Gastrocnemius medialis (tissue), 4 donors: ENCODE measurements around the gene ITPK1. TPM values are rescaled to one million over a fixed set of nuclear protein-coding genes. Genes with fewer than 3 reads are reported as not detected.

Experiments used
- ATAC-seq, 2 donors: fragments of 150-250 bp; one replicate each; pipeline ENCODE4 v1.9.1; 2016
- DNase-seq, 2 donors: peaks; one replicate each; pipeline ENCODE4 v3.0.0-alpha.2; 2019
- H3K27ac ChIP-seq, 4 donors: fragments of 200-600 bp; sonication (generic); 1 replicate in 1 of 4; 2 replicates in 3 of 4; pipeline ENCODE4 v1.5.1; 2016 to 2018; ENCODE audit warnings: mild to moderate bottlenecking in 2 of 4, moderate library complexity in 1 of 4
- H3K27me3 ChIP-seq, 3 donors: fragments of 200-600 bp; sonication (generic) in 2 of 3; 1 replicate in 1 of 3; 2 replicates in 2 of 3; pipeline versions ENCODE4 v1.5.1 to v1.6.0; 2016 to 2019; ENCODE audit warnings: mild to moderate bottlenecking in 1 of 3, moderate library complexity in 1 of 3
- H3K36me3 ChIP-seq, 2 donors: fragments of 200-600 bp; sonication (generic) in 1 of 2; one replicate each; pipeline ENCODE4 v1.5.1; 2017 to 2018
- H3K4me1 ChIP-seq, 2 donors: fragments of 200-600 bp; sonication (generic) in 1 of 2; one replicate each; pipeline ENCODE4 v1.5.1; 2016 to 2017; ENCODE audit warnings: mild to moderate bottlenecking in 2 of 2
- H3K4me3 ChIP-seq, 4 donors: fragments of 200-600 bp; sonication (generic) in 3 of 4; 1 replicate in 1 of 4; 2 replicates in 3 of 4; pipeline ENCODE4 v1.5.1; 2016 to 2019; ENCODE audit warnings: mild to moderate bottlenecking in 2 of 4
- H3K9me3 ChIP-seq, 3 donors: fragments of 200-600 bp; sonication (generic) in 2 of 3; 1 replicate in 1 of 3; 2 replicates in 2 of 3; pipeline ENCODE4 v1.5.1; 2016 to 2019
- POLR2A ChIP-seq, 2 donors: fragments of 450-650 bp; IDR thresholded peaks; one replicate each; pipeline ENCODE4 v1.6.1; 2017; ENCODE audit warnings: antibody characterized with exemption in 2 of 2, mild to moderate bottlenecking in 2 of 2, moderate library complexity in 2 of 2
- in situ Hi-C, 4 donors: fragments of 200-750 bp; cut with MboI; loops; one replicate each; pipeline versions ENCODE4 v1.15.0 to v1.8.0; 2017; ENCODE audit warnings: low sequenced_read_pairs in 4 of 4
- intact Hi-C: fragments of 100-400 bp; cut with DNase I; formaldehyde crosslinking; loops from one replicate; pipeline ENCODE4 v1.15.1; 2023; ENCODE audit warnings: low total_unique reads
- total RNA-seq, 4 donors: library from RNA; depleted of rRNA; stranded (reverse); fragments of >200 nt; gene quantifications; one replicate each; pipeline versions ENCODE4 v1.1.0 to v1.2.3, GENCODE V29; 2016
- TF ChIP-seq, protein P1 (sequence below), 5 experiments: fragments of 450-650 bp in 3 of 5; fragments of 200-600 bp in 2 of 5; sonication (generic) in 2 of 5; IDR thresholded peaks in 4 of 5; conservative IDR thresholded peaks in 1 of 5; 1 replicate in 4 of 5; 2 replicates in 1 of 5; pipeline ENCODE4 v1.5.1; 2016 to 2019; ENCODE audit warnings: antibody characterized with exemption in 5 of 5, mild to moderate bottlenecking in 3 of 5, moderate library complexity in 3 of 5

ITPK1 gene
- total RNA-seq, 4 donors from 2014 or later: 49.7 to 80.1 (median 53.6) TPM

DNA sequence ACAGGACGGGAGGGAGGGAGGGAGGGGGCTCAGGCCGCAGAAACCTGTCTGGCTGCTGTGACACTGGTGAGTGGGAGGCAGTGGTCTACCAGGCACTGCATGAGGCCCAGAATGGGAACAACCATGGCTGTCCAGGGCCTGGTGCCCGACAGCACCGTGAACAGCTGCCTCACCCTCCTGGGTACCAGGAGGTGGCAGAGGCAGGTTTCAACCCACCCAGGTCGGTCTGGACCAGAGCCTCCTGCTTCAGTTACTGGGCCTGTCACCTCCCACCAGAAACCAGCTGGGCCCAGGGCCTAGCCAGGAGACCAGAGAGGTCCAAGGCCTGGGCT lies 80.2 kb downstream of the ITPK1 start:
- no peak overlapping the region for H3K27ac ChIP-seq
- H3K4me1 ChIP-seq: peaks cover 28 to 36% of the 10 kb centered on the region in 2 donors
- H3K27me3 ChIP-seq: no peaks in the 10 kb centered on the region
- ATAC-seq (no peak), DNase-seq (no peak)
- in situ Hi-C loops (no loop called here), intact Hi-C loops (no loop called here)
- H3K36me3 ChIP-seq: no peaks in the 10 kb centered on the region
- TF ChIP-seq, protein P1, sequence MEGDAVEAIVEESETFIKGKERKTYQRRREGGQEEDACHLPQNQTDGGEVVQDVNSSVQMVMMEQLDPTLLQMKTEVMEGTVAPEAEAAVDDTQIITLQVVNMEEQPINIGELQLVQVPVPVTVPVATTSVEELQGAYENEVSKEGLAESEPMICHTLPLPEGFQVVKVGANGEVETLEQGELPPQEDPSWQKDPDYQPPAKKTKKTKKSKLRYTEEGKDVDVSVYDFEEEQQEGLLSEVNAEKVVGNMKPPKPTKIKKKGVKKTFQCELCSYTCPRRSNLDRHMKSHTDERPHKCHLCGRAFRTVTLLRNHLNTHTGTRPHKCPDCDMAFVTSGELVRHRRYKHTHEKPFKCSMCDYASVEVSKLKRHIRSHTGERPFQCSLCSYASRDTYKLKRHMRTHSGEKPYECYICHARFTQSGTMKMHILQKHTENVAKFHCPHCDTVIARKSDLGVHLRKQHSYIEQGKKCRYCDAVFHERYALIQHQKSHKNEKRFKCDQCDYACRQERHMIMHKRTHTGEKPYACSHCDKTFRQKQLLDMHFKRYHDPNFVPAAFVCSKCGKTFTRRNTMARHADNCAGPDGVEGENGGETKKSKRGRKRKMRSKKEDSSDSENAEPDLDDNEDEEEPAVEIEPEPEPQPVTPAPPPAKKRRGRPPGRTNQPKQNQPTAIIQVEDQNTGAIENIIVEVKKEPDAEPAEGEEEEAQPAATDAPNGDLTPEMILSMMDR (IDR thresholded peaks at IDR 0.05 in 4 of 5, conservative IDR thresholded peaks at IDR 0.05 in 1 of 5): no peak
- TF ChIP-seq POLR2A (IDR thresholded peaks at IDR 0.05): no peak
- H3K9me3 ChIP-seq: no peaks in the 10 kb centered on the region
- H3K4me3 ChIP-seq: no peak overlapping the region

DNA sequence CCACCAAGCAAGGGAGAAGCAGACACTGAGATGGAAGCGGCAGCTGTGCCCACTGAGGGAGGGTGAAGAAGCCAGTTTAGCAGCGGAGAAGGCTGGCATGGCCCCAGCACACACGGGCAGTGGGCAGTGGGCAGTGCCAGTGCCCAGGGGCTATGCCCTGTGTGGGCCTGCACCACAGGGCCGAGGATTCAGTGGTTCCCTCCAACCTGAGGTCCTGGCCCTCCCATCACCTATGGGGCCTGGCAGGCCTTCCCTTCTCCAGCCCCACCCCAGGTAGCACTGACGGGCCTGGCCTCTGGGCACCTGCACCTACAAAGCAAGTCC lies 81.1 kb downstream of the ITPK1 start:
- ATAC-seq: no peak
- Histone ChIP-seq H3K27ac (no peak overlapping the region), H3K9me3 (no peaks in the 10 kb centered on the region), H3K4me3 (no peak overlapping the region), H3K36me3 (no peaks in the 10 kb centered on the region), H3K27me3 (no peaks in the 10 kb centered on the region), H3K4me1 (peaks cover 22 to 26% of the 10 kb centered on the region in 2 donors)
- intact Hi-C loops: no loop called here
- in situ Hi-C loops: no loop called here
- no peak for DNase-seq
- TF ChIP-seq POLR2A (IDR thresholded peaks at IDR 0.05): no peak
- TF ChIP-seq, protein P1 (IDR thresholded peaks at IDR 0.05 in 4 of 5, conservative IDR thresholded peaks at IDR 0.05 in 1 of 5): no peak

DNA sequence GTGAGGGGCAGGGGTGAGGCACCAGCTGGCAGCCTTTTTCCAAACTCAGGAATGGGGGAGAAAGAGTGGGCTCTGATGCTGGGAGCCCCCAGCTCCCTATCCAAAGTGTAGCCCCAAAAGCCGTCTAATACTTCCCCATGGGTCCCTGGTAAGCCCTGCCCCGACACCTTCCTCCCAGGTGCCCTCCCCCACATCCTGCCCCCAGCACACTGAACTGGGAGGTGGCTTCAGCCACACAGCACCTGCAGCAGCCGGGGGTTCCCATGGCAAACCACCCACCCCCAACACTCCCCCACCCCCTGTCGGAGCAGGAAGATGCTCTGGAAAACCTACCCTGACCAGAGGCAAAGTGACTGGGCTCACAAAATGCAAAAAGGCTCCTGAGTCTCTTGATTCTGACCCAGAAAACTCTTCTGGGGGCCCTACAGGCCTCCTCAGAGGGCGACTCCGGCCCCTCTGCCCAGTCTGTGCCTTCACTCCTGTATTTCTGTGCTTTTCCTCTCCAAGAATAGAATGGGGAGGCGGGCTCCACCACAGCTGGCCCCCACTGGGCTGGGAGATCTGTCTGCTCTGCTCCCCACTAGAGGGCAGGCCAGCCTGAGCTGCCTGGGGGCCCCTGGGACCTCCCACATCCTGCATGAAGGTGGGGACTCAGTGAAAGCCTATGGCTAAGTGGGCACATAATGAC lies 81.6 kb downstream of the ITPK1 start:
- no peaks in the 10 kb centered on the region for H3K9me3 ChIP-seq
- no peaks in the 10 kb centered on the region for H3K36me3 ChIP-seq
- ATAC-seq: no peak
- no peaks in the 10 kb centered on the region for H3K27me3 ChIP-seq
- DNase-seq: no peak
- TF ChIP-seq POLR2A (IDR thresholded peaks at IDR 0.05): no peak
- TF ChIP-seq, protein P1 (IDR thresholded peaks at IDR 0.05 in 4 of 5, conservative IDR thresholded peaks at IDR 0.05 in 1 of 5): peak in 2 of 5 experiments; percentile 20 to 39
- intact Hi-C loops: no loop called here
- H3K4me3 ChIP-seq: no peak overlapping the region
- peaks cover 21 to 22% of the 10 kb centered on the region in 2 donors for H3K4me1 ChIP-seq
- no peak overlapping the region for H3K27ac ChIP-seq
- in situ Hi-C loops: no loop called here

DNA sequence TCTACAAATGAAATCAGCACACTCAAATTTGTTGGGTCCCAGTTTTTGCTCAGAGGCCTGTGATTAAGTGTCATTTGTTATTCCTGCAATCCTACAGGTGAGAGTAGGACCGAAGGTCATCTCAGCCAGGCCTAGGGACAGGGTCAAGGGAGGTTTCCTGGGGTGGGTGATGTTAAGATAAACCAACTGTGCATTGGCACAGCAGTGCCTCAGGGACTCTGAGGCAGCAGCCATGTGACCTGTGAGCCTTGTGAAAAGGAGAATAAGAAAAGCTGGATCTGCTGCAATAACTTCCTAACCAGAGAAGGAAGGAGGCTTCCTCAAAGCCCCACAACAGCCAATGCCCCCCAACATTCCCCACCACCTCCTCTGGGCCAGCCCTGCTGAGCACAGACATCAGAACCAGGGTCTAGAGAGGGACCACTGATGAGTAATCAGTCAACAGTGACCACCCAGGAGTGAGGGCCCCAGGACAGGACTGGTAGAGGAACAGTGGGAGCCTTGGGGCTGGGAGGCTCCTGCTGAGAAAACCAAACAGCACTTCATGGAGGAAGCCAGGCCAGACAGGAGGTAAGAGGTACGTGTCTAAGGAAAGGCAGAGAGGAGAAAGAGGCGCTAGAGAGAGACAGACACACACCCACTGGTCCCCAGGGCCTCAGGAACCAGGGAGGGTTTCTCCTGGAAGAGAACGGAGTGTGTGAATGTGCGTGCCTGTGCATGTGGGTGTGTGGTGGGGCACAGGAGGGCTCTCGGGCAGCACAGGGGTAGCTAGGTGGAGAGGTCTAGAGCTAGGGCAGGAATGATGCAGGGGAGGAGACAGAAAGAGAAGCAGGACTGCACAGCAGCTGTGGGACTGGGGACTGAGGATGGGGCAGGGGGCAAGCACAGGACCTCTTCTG lies 82.4 kb downstream of the ITPK1 start:
- intact Hi-C loops: no loop called here
- no peaks in the 10 kb centered on the region for H3K9me3 ChIP-seq
- no peak overlapping the region for H3K27ac ChIP-seq
- no peak overlapping the region for H3K4me3 ChIP-seq
- TF ChIP-seq POLR2A (IDR thresholded peaks at IDR 0.05): no peak
- TF ChIP-seq, protein P1 (IDR thresholded peaks at IDR 0.05 in 4 of 5, conservative IDR thresholded peaks at IDR 0.05 in 1 of 5): no peak
- H3K36me3 ChIP-seq: no peaks in the 10 kb centered on the region
- no peaks in the 10 kb centered on the region for H3K27me3 ChIP-seq
- DNase-seq (no peak), ATAC-seq (no peak)
- in situ Hi-C loops: no loop called here
- H3K4me1 ChIP-seq: peaks cover 21 to 22% of the 10 kb centered on the region in 2 donors
